Endothelial cell of umbilical vein (primary cell): ENCODE data around the gene DMAP1. TPM values are rescaled to one million over a fixed set of nuclear protein-coding genes. Genes with fewer than 3 reads are reported as not detected.

Source experiments
- BruUV-seq: library from RNA; stranded (reverse); fragments of 400-500 nt; replicated peaks from 2 replicates; lab custom pipeline; 2021; lab: Mats Ljungman, UMichigan
- CTCF ChIA-PET: fragments of 300-600, 350-600 bp; sonication (Branson Sonifier 250); formaldehyde crosslinking; loops from one replicate; lab custom pipeline; 2021; ENCODE audit warnings: antibody characterized with exemption, inconsistent platforms; lab: Charles Lee
- POLR2A ChIA-PET: fragments of 300-600, 350-600 bp; sonication (Branson Sonifier 250); formaldehyde crosslinking; loops from one replicate; lab custom pipeline; 2021; ENCODE audit warnings: antibody characterized with exemption, inconsistent platforms; lab: Charles Lee
- DNase-seq: peaks from one replicate; pipeline ENCODE4 v3.0.0-alpha.2; 2011; ENCODE audit warnings: low read depth, low spot score
- FAIRE-seq: peaks from 2 replicates; lab custom pipeline; 2011; peaks lifted over from hg19 to GRCh38; lab: Jason Lieb, UNC
- H2AFZ ChIP-seq: 2 replicates; pipeline ENCODE4 v1.6.0; 2012; ENCODE audit warnings: low read depth, low read length, control low read depth, inconsistent platforms
- H3K27ac ChIP-seq: 2 replicates; pipeline ENCODE4 v1.5.1; 2011; ENCODE audit warnings: low read depth, mild to moderate bottlenecking, control low read depth, low read length, moderate library complexity; ENCODE audit not compliant: insufficient read depth
- H3K27me3 ChIP-seq, 2 experiments: 2 replicates each; pipeline versions ENCODE4 v1.6.0 to v1.6.1; 2011; ENCODE audit warnings: low read length in 2 of 2, mixed read lengths in 1 of 2; ENCODE audit not compliant: control insufficient read depth in 2 of 2, insufficient read depth in 2 of 2
- H3K36me3 ChIP-seq, 2 experiments: 2 replicates in 1 of 2; 3 replicates in 1 of 2; pipeline ENCODE4 v1.5.1; 2011; ENCODE audit warnings: low read length in 2 of 2, mild to moderate bottlenecking in 1 of 2, moderate library complexity in 1 of 2; ENCODE audit not compliant: control insufficient read depth in 2 of 2, insufficient read depth in 2 of 2; ENCODE audit errors: extremely low read depth in 1 of 2
- H3K4me1 ChIP-seq: 3 replicates; pipeline ENCODE4 v1.5.1; 2011; ENCODE audit warnings: mild to moderate bottlenecking, low read length; ENCODE audit not compliant: control insufficient read depth, insufficient read depth; ENCODE audit errors: extremely low read depth
- H3K4me2 ChIP-seq: 2 replicates; pipeline ENCODE4 v1.6.1; 2011; ENCODE audit warnings: low read length, control low read depth, mixed read lengths; ENCODE audit not compliant: insufficient read depth
- H3K4me3 ChIP-seq, 3 experiments: fragments of 200-600 bp in 1 of 3; sonication (generic), shearing (Covaris generic) in 1 of 3; replicated peaks in 1 of 3; 2 replicates each; pipeline ENCODE4 v1.5.1; 2011 to 2016; ENCODE audit warnings: control low read depth in 3 of 3, low read length in 3 of 3, mild to moderate bottlenecking in 2 of 3, inconsistent platforms in 1 of 3, low read depth in 1 of 3, moderate library complexity in 1 of 3; ENCODE audit not compliant: insufficient read depth in 1 of 3
- H3K79me2 ChIP-seq: 2 replicates; pipeline ENCODE4 v1.6.0; 2012; ENCODE audit warnings: low read length, inconsistent platforms; ENCODE audit not compliant: control insufficient read depth, insufficient read depth
- H3K9ac ChIP-seq: replicated peaks from 2 replicates; pipeline ENCODE3; 2011; ENCODE audit warnings: low read length, control low read depth; ENCODE audit not compliant: insufficient read depth; ENCODE audit errors: extremely low read depth
- H3K9me1 ChIP-seq: replicated peaks from 3 replicates; pipeline ENCODE4 v1.6.0; 2011; ENCODE audit warnings: mild to moderate bottlenecking, low read length; ENCODE audit not compliant: control insufficient read depth, insufficient read depth; ENCODE audit errors: extremely low read depth
- H3K9me3 ChIP-seq: replicated peaks from 2 replicates; pipeline ENCODE4 v1.5.1; 2012; ENCODE audit warnings: low read length, inconsistent platforms; ENCODE audit not compliant: control insufficient read depth, insufficient read depth
- H4K20me1 ChIP-seq: replicated peaks from 2 replicates; pipeline ENCODE3; 2011; ENCODE audit warnings: mild to moderate bottlenecking, low read length; ENCODE audit not compliant: control insufficient read depth, insufficient read depth; ENCODE audit errors: extremely low read depth
- EZH2 ChIP-seq: IDR thresholded peaks from 2 replicates; pipeline ENCODE4 v1.6.1; 2012; ENCODE audit warnings: borderline replicate concordance, low read depth, mild to moderate bottlenecking, moderate library complexity, low read length, inconsistent platforms; ENCODE audit not compliant: severe bottlenecking
- GATA2 ChIP-seq: IDR thresholded peaks from 2 replicates; pipeline ENCODE4 v1.7.0; 2011; ENCODE audit warnings: low read depth, mild to moderate bottlenecking, moderate library complexity, mixed read lengths, low read length; ENCODE audit not compliant: insufficient read length, insufficient read depth
- dilution Hi-C: fragments of 300-500 bp; cut with MboI; formaldehyde crosslinking; loops from one replicate; pipeline ENCODE4 v1.15.0; 2019; ENCODE audit warnings: low sequenced_read_pairs; ENCODE audit not compliant: extremely low pct_ligation_motif_present
- intact Hi-C: fragments of 100-400 bp; cut with micrococcal nuclease; formaldehyde crosslinking; loops from one replicate; pipeline ENCODE4 v1.10.0; 2022
- polyA plus RNA-seq, 4 experiments: library from polyadenylated mRNA; depleted of rRNA in 3 of 4; stranded (reverse) in 3 of 4; unstranded in 1 of 4; fragments of >200 nt; gene quantifications; 2 replicates each; pipeline versions ENCODE4 v1.2.1 to v1.2.3, GENCODE V29; 2011 to 2012; ENCODE audit warnings: missing spikeins in 1 of 4
- small RNA-seq: library from RNA; depleted of rRNA; stranded (forward); fragments of <200 nt; gene quantifications from one replicate; pipeline ENCODE3, GENCODE V24; 2012; ENCODE audit warnings: low replicate concordance, low read depth; ENCODE audit not compliant: insufficient read depth, insufficient read length
- total RNA-seq: library from RNA; stranded (reverse); gene quantifications from 2 replicates; pipeline ENCODE4 v1.2.3, GENCODE V29; 2021

The DMAP1 gene
- total and polyA plus RNA-seq, 2 donors (not counting 3 experiments of a cell fraction or from before 2014, with no cell fraction given): 42.9 to 63.2 TPM

DNA sequence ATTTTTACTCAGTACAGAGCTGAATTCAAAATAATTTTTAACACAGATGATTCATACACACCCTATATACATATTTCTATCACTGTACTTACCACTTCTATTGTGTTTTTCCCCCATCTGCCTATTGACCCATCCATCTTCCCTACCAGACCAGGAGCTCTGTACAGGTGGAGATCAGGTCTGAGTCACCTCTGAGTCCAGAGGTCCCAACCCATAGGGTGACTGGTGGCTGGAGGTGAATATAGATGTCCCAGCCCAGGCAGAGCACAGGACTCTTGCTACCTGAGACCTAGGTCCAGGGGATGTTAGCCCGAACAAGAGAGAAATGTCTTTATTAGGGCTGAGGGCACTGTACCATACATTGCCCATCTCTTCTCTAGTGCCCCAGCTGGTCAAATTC is 54.8 kb downstream of the DMAP1 start:
- DNase-seq (no peak), FAIRE-seq (no peak)
- BruUV-seq: no TSS peak
- Histone ChIP-seq H3K27ac (no peak overlapping the region), H3K4me2 (no peak overlapping the region), H3K9me3 (no peaks in the 10 kb centered on the region), H3K36me3 (no peaks in the 10 kb centered on the region), H3K79me2 (no peaks in the 10 kb centered on the region), H3K9ac (no peak overlapping the region), H2AFZ (no peak overlapping the region), H3K9me1 (no peaks in the 10 kb centered on the region), H4K20me1 (no peaks in the 10 kb centered on the region), H3K27me3 (no peaks in the 10 kb centered on the region), H3K4me3 (no peak overlapping the region), H3K4me1 (no peaks in the 10 kb centered on the region)
- intact Hi-C loops (no loop called here), dilution Hi-C loops (no loop called here)
- CTCF ChIA-PET: interaction anchor here (0.8 to 1.0 kb wide), 2 partner anchors 16 to 29 kb away, joined by 3 read pairs; no protein-coding TSS in a partner anchor
- POLR2A ChIA-PET: no interaction called here
- TF ChIP-seq EZH2 (no peak), GATA2 (no peak)

Small RNA genes within 50 kb of the gene (small RNA-seq; reads per million reads assigned to genes)
- gene AL035417.1: not detected

Other genes starting within 250 kb of the DMAP1 start
- 26.6 and 28.1 TPM in 2 replicates for gene DPH2, start 243.5 kb upstream of the DMAP1 start, total RNA-seq
- 59.1 and 59.6 TPM in 2 replicates for gene DPH2, start 243.5 kb upstream of the DMAP1 start, polyA plus RNA-seq
- 105 and 110 TPM in 2 replicates for gene ATP6V0B, start 238.5 kb upstream of the DMAP1 start, total RNA-seq
- gene ATP6V0B, start 238.5 kb upstream of the DMAP1 start, polyA plus RNA-seq: 325 and 372 TPM in 2 replicates
- 77.7 and 80.0 TPM in 2 replicates for gene B4GALT2, start 234.3 kb upstream of the DMAP1 start, total RNA-seq
- 103 and 145 TPM in 2 replicates for gene B4GALT2, start 234.3 kb upstream of the DMAP1 start, polyA plus RNA-seq
- 2.2 and 2.8 TPM in 2 replicates for gene CCDC24, start 221.9 kb upstream of the DMAP1 start, total RNA-seq
- gene CCDC24, start 221.9 kb upstream of the DMAP1 start, polyA plus RNA-seq: 3.1 and 3.4 TPM in 2 replicates
- 1.3 and 1.5 TPM in 2 replicates for gene SLC6A9, start 182.0 kb upstream of the DMAP1 start, total RNA-seq
- 0.80 and 0.81 TPM in 2 replicates for gene SLC6A9, start 182.0 kb upstream of the DMAP1 start, polyA plus RNA-seq
- not detected in 2 replicates for gene KLF17, start 94.7 kb upstream of the DMAP1 start, total RNA-seq
- not detected in 2 replicates for gene KLF17, start 94.7 kb upstream of the DMAP1 start, polyA plus RNA-seq
- not detected in 2 replicates for gene KLF18, start 71.8 kb upstream of the DMAP1 start, total RNA-seq
- not detected in 2 replicates for gene KLF18, start 71.8 kb upstream of the DMAP1 start, polyA plus RNA-seq
- gene ERI3, start 141.8 kb downstream of the DMAP1 start, total RNA-seq: 45.3 and 53.5 TPM in 2 replicates
- 94.0 and 119 TPM in 2 replicates for gene ERI3, start 141.8 kb downstream of the DMAP1 start, polyA plus RNA-seq
- 62.7 and 72.6 TPM in 2 replicates for gene RNF220, start 191.8 kb downstream of the DMAP1 start, total RNA-seq
- gene RNF220, start 191.8 kb downstream of the DMAP1 start, polyA plus RNA-seq: 64.1 and 66.6 TPM in 2 replicates